CD4-positive, CD25-positive, alpha-beta regulatory T cell (primary cell): ENCODE results near the gene NTN4. TPM values are rescaled to one million over a fixed set of nuclear protein-coding genes. Genes with fewer than 3 reads are reported as not detected.

Source experiments
- ATAC-seq, 2 donors: fragments of 150-1000 bp; cut with Tn5 transposase; one replicate each; pipeline ENCODE4 v1.10.0; 2021; ENCODE audit warnings: low read depth in 2 of 2, moderate number of reproducible peaks in 2 of 2, moderate library complexity in 1 of 2
- DNase-seq, 3 donors: peaks; one replicate each; pipeline versions ENCODE4 v3.0.0 to v3.0.0-alpha.2; 2012 to 2022; ENCODE audit warnings: mixed read lengths in 1 of 3
- H3K27ac ChIP-seq: one replicate; pipeline ENCODE4 v1.7.0; 2013; ENCODE audit warnings: mild to moderate bottlenecking, low read length; ENCODE audit not compliant: insufficient read depth, poor library complexity, severe bottlenecking
- H3K27me3 ChIP-seq: one replicate; pipeline ENCODE4 v1.7.0; 2013; ENCODE audit warnings: low read length; ENCODE audit not compliant: control insufficient read depth, insufficient read depth
- H3K36me3 ChIP-seq: one replicate; pipeline ENCODE4 v1.7.0; 2013; ENCODE audit warnings: mild to moderate bottlenecking, low read length, moderate library complexity; ENCODE audit not compliant: control insufficient read depth, insufficient read depth
- H3K4me1 ChIP-seq: 2 replicates; pipeline ENCODE4 v1.7.0; 2013; ENCODE audit warnings: mild to moderate bottlenecking, low read length; ENCODE audit not compliant: insufficient read depth, control insufficient read depth, poor library complexity, severe bottlenecking
- H3K4me3 ChIP-seq: one replicate; pipeline ENCODE4 v1.7.0; 2013; ENCODE audit warnings: low read depth, mild to moderate bottlenecking, low read length, moderate library complexity
- H3K9me3 ChIP-seq, 2 experiments: 1 replicate in 1 of 2; 2 replicates in 1 of 2; pipeline ENCODE4 v1.7.0; 2013; ENCODE audit warnings: low read length in 2 of 2, mild to moderate bottlenecking in 1 of 2, moderate library complexity in 1 of 2; ENCODE audit not compliant: control insufficient read depth in 2 of 2
- H3K27ac Mint-ChIP-seq, 3 donors: one replicate each; pipeline ENCODE4 v1.8.0; 2020 to 2022; ENCODE audit warnings: mild to moderate bottlenecking in 3 of 3, mixed read lengths in 3 of 3, moderate library complexity in 2 of 3
- H3K27me3 Mint-ChIP-seq: one replicate; pipeline ENCODE4 v1.8.0; 2022; ENCODE audit warnings: mild to moderate bottlenecking, mixed read lengths
- H3K36me3 Mint-ChIP-seq: one replicate; pipeline ENCODE4 v1.8.0; 2020; ENCODE audit warnings: mixed read lengths
- H3K4me1 Mint-ChIP-seq, 4 donors: one replicate each; pipeline ENCODE4 v1.8.0; 2020 to 2022; ENCODE audit warnings: mixed read lengths in 4 of 4, mild to moderate bottlenecking in 1 of 4
- H3K4me3 Mint-ChIP-seq, 4 donors: one replicate each; pipeline ENCODE4 v1.8.0; 2020 to 2022; ENCODE audit warnings: mild to moderate bottlenecking in 4 of 4, mixed read lengths in 4 of 4, moderate library complexity in 3 of 4
- H3K9me3 Mint-ChIP-seq, 7 donors: one replicate each; pipeline ENCODE4 v1.8.0; 2020 to 2022; ENCODE audit warnings: mixed read lengths in 7 of 7, mild to moderate bottlenecking in 3 of 7, moderate library complexity in 2 of 7
- polyA plus RNA-seq, 4 donors: library from polyadenylated mRNA; unstranded; fragments of 300-500 nt; fragmentation: Illumina TruSeq; gene quantifications; one replicate each; pipeline ENCODE4 v1.2.3, GENCODE V29; 2021
- total RNA-seq: library from RNA; stranded (reverse); gene quantifications from one replicate; pipeline ENCODE4 v1.2.3, GENCODE V29; 2022

Gene NTN4
- not detected for total RNA-seq
- under 1 TPM in 1 of 4 donors, not detected in 3; 0.16 TPM for polyA plus RNA-seq

GRCh38 chr12:95790033-95790916, at the start of gene NTN4:
NTN4 (minus strand) TSS chr12:95790764; CDS start chr12:95790309, 455 bp downstream.
- H3K9me3 Mint-ChIP-seq = peaks cover 0 to 1% (median 0%) of the 10 kb centered on the region in 7 donors
- no peaks in the 10 kb centered on the region for H3K9me3 ChIP-seq
- DNase-seq = no peak
- peak within 1 kb of the TSS; percentile 28 to 83 (median 77) for H3K4me3 Mint-ChIP-seq
- ATAC-seq = peak in 1 of 2 donors; percentile 20
- no peaks in the 10 kb centered on the region for H3K36me3 Mint-ChIP-seq
- no peak within 1 kb of the TSS for H3K4me3 ChIP-seq
- H3K27me3 Mint-ChIP-seq = peaks cover 87% of the 10 kb centered on the region
- H3K27me3 ChIP-seq = peaks cover 40% of the 10 kb centered on the region
- peaks cover 0 to 13% (median 7%) of the 10 kb centered on the region in 4 donors for H3K4me1 Mint-ChIP-seq
- H3K36me3 ChIP-seq = no peaks in the 10 kb centered on the region
- peaks cover 18% of the 10 kb centered on the region for H3K4me1 ChIP-seq
- H3K27ac ChIP-seq = no peak within 1 kb of the TSS
- no peak within 1 kb of the TSS for H3K27ac Mint-ChIP-seq

DNA sequence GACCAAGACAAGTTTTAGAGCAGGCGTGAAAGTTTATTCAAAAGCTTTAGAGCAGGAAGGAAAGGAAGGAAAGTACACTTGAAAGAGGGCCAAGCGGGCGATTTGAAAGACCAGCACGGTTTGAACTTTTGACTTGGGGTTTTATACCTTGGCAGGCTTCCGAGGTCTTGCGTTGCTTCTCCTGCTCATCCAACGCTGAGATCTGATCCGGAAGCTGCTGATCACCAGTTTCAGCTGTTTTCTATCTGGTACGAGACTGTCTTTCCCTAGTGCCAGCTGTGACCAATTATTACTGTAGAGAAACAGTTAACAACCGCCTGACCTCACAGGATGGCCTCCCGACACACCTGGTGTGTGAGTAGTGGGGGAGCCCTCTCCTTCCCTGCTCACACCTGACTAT, 47.6 kb upstream of the NTN4 start:
- Histone ChIP-seq H3K27ac (no peak overlapping the region), H3K9me3 (no peaks in the 10 kb centered on the region), H3K4me3 (no peak overlapping the region), H3K36me3 (no peaks in the 10 kb centered on the region), H3K4me1 (no peaks in the 10 kb centered on the region), H3K27me3 (peaks cover 4% of the 10 kb centered on the region)
- Mint-ChIP-seq H3K4me3 (no peak overlapping the region), H3K27me3 (peaks cover 30% of the 10 kb centered on the region), H3K36me3 (no peaks in the 10 kb centered on the region), H3K27ac (no peak overlapping the region), H3K9me3 (peaks cover 0 to 2% (median 0%) of the 10 kb centered on the region in 7 donors), H3K4me1 (peaks cover 0 to 8% (median 3%) of the 10 kb centered on the region in 4 donors)
- DNase-seq = no peak
- ATAC-seq = no peak

DNA sequence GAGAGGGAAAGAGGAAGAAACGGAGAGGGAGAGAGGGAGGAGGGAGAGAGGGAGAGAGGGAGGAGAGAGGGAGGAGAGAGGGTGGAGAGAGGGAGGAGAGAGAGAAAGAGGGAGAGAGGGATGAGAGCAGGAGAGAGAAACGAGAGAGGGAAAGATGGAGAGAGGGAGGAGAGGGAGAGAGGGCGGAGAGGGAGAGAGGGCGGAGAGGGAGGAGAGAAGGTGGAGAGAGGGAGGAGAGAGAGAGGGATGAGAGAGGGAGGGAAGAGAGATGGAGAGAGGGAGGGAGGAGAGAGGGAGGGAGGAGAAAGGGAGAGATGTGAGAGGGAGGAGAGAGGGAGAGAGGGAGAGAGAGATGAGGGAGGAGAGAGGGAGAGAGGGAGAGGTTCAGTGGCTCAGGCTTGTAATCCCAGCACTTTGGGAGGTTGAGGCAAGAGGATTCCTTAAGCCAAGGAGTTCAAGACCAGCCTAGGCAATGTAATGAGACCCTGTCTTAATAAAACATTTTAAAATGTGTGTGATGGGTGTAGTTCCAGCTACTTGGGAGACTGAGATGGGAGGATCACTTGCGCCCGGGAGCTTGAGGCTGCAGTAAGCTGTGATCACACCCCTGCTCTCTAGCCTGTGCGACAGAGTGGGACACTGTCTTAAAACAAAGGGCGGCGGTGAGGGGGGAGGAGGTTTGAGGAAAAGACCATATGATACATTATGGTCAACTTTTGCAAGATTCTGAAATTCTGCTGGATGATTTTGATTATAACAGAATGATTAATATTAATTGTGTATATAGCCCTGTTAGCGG, 46.9 kb upstream of the NTN4 start:
- Histone ChIP-seq H3K27me3 (peaks cover 4% of the 10 kb centered on the region), H3K36me3 (no peaks in the 10 kb centered on the region), H3K27ac (no peak overlapping the region), H3K9me3 (no peaks in the 10 kb centered on the region), H3K4me1 (no peaks in the 10 kb centered on the region), H3K4me3 (no peak overlapping the region)
- Mint-ChIP-seq H3K4me3 (no peak overlapping the region), H3K27me3 (peaks cover 25% of the 10 kb centered on the region), H3K4me1 (peaks cover 0 to 8% (median under 1%) of the 10 kb centered on the region in 4 donors), H3K9me3 (peaks cover 0 to 2% (median 0%) of the 10 kb centered on the region in 7 donors), H3K36me3 (no peaks in the 10 kb centered on the region), H3K27ac (no peak overlapping the region)
- DNase-seq (no peak), ATAC-seq (no peak)

DNA sequence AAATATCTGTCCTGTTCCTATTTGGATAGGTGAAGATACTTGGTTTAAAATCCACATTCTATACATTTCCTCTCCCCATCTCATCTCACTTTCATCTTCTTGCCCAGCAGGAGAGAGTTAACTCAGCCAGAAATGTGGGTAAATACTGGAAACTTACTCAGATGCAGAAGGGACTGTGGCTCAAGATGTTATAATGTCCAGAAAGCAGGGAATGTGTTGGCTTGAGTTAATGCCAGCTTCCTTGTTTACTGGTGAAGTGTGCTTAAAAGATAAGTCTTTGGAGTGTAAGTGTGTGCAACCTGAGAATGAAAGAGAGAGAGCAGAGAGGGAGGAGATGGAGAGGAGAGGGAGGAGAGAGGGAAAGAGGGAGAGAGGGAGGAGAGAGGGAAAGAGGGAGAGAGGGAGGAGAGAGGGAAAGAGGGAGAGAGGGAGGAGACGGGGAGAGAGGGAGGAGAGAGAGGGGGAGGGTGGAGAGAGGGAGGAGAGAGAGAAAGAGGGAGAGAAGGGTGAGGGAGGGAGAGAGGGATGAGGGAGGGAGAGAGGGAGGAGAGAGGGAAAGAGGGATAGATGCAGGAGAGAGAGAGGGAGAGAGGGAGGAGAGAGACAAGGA, 46.2 kb upstream of the NTN4 start:
- ATAC-seq = no peak
- Histone ChIP-seq H3K27me3 (peaks cover 7% of the 10 kb centered on the region), H3K4me1 (no peaks in the 10 kb centered on the region), H3K9me3 (no peaks in the 10 kb centered on the region), H3K27ac (no peak overlapping the region), H3K36me3 (no peaks in the 10 kb centered on the region), H3K4me3 (no peak overlapping the region)
- Mint-ChIP-seq H3K36me3 (no peaks in the 10 kb centered on the region), H3K4me1 (peaks cover 0 to 8% (median 0%) of the 10 kb centered on the region in 4 donors), H3K27ac (no peak overlapping the region), H3K9me3 (peaks cover 0 to 2% (median 0%) of the 10 kb centered on the region in 7 donors), H3K4me3 (no peak overlapping the region), H3K27me3 (peaks cover 30% of the 10 kb centered on the region)
- DNase-seq = no peak

DNA sequence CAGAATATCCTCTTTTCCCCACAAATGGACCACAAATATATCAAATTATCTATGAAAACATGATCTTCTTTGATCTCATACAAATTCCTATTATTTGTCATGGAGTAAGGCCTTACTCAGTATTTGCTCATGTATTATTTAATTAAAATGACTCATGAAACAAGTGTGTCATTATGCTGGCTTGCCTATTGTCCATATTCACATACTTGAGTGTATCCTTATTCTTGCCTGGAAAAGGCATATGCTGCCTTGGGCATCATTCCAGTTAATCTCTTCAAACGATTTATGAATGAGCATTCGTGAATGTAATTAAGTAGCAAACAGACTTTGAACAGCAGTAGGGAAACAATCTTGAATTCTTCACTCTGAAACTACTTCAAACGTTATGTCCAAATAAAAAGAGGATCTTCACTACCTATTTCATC, 45.6 kb upstream of the NTN4 start:
- Mint-ChIP-seq H3K4me1 (peaks cover 0 to 8% (median 0%) of the 10 kb centered on the region in 4 donors), H3K27me3 (peaks cover 30% of the 10 kb centered on the region), H3K9me3 (peaks cover 0 to 2% (median 0%) of the 10 kb centered on the region in 7 donors), H3K27ac (no peak overlapping the region), H3K4me3 (no peak overlapping the region), H3K36me3 (no peaks in the 10 kb centered on the region)
- DNase-seq (no peak), ATAC-seq (no peak)
- Histone ChIP-seq H3K4me1 (no peaks in the 10 kb centered on the region), H3K36me3 (no peaks in the 10 kb centered on the region), H3K27ac (no peak overlapping the region), H3K9me3 (no peaks in the 10 kb centered on the region), H3K27me3 (peaks cover 7% of the 10 kb centered on the region), H3K4me3 (no peak overlapping the region)

GRCh38 chr12:95834572-95834971, 44.0 kb upstream of the NTN4 start:
- H3K4me3 ChIP-seq = no peak overlapping the region
- no peak overlapping the region for H3K27ac Mint-ChIP-seq

DNA sequence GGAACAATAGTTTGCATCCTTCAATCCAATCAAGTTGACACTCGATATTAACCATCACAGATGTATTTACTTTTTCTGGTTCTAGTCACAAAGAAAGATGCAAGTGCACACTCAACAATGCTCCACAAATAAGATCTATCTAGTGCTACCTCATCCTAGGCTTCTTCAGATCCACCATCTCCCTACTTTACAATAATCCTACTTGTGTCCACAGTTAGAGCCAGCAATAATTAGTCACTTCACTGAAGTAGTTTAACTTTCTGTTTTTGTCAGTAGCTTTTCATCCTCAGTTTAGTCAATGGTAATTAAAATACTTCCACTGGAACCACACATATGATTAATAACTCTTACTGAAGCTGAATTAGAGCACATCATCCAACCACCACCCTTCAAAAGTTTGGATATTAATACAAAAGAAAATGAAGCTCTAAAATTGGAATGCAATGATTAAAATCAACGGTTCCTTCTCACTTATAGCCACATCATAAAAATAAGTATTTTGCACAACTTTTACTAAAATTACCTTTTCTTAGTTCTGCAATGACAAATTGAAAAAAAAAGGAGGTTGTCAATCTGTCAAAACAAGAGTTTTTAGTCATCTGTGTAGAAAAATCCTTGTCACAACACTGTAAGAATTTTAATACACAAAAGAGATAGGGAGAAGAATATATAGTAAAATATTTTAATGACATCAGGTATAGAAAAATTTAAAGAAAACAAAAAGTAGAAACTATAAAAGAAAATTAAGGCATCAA, 39.9 kb upstream of the NTN4 start:
- no peak overlapping the region for H3K4me3 Mint-ChIP-seq
- H3K9me3 Mint-ChIP-seq = peaks cover 0 to 2% (median 0%) of the 10 kb centered on the region in 7 donors
- H3K4me3 ChIP-seq = no peak overlapping the region
- no peaks in the 10 kb centered on the region for H3K9me3 ChIP-seq
- no peaks in the 10 kb centered on the region for H3K36me3 ChIP-seq
- H3K36me3 Mint-ChIP-seq = no peaks in the 10 kb centered on the region
- no peaks in the 10 kb centered on the region for H3K4me1 ChIP-seq
- H3K27ac Mint-ChIP-seq = no peak overlapping the region
- ATAC-seq (no peak), DNase-seq (no peak)
- no peak overlapping the region for H3K27ac ChIP-seq
- peaks cover 30% of the 10 kb centered on the region for H3K27me3 Mint-ChIP-seq
- peaks cover 0 to 2% (median 0%) of the 10 kb centered on the region in 4 donors for H3K4me1 Mint-ChIP-seq
- peaks cover 12% of the 10 kb centered on the region for H3K27me3 ChIP-seq

More at GRCh38 chr12:95834572-95834971, 44.0 kb upstream of the NTN4 start:
- H3K27me3 ChIP-seq = peaks cover 9% of the 10 kb centered on the region
- no peaks in the 10 kb centered on the region for H3K4me1 ChIP-seq
- H3K27me3 Mint-ChIP-seq = peaks cover 36% of the 10 kb centered on the region
- DNase-seq = no peak
- H3K36me3 Mint-ChIP-seq = no peaks in the 10 kb centered on the region
- no peak for ATAC-seq
- H3K9me3 Mint-ChIP-seq = peaks cover 0 to 2% (median 0%) of the 10 kb centered on the region in 7 donors
- H3K27ac ChIP-seq = no peak overlapping the region
- no peaks in the 10 kb centered on the region for H3K9me3 ChIP-seq
- H3K4me3 Mint-ChIP-seq = no peak overlapping the region
- H3K4me1 Mint-ChIP-seq = peaks cover 0 to 8% (median under 1%) of the 10 kb centered on the region in 4 donors
- H3K36me3 ChIP-seq = no peaks in the 10 kb centered on the region
